Caki2 (cell line): ENCODE measurements around the gene ZNF841. TPM values are rescaled to one million over a fixed set of nuclear protein-coding genes. Genes with fewer than 3 reads are reported as not detected.

Experiments used
- total RNA-seq: library from RNA; depleted of rRNA; stranded (reverse); fragments of >200 nt; shearing (Covaris generic); gene quantifications from 2 replicates; pipeline ENCODE4 v1.2.3, GENCODE V29; 2014; ENCODE audit warnings: low replicate concordance; rRNA removed

The ZNF841 gene
- total RNA-seq, 1 experiment from 2014 or later = 9.9 TPM

Other genes starting within 250 kb of the ZNF841 start
- not detected in 2 replicates for gene ZNF577, start 207.8 kb downstream of the ZNF841 start, total RNA-seq
- gene ZNF649, start 190.7 kb downstream of the ZNF841 start, total RNA-seq = not detected in 2 replicates
- gene ZNF613, start 168.3 kb downstream of the ZNF841 start, total RNA-seq = 0.78 and 4.4 TPM in 2 replicates
- gene ZNF350, start 108.9 kb downstream of the ZNF841 start, total RNA-seq = 3.0 and 6.7 TPM in 2 replicates
- gene ZNF615, start 87.6 kb downstream of the ZNF841 start, total RNA-seq = 1.3 and 5.2 TPM in 2 replicates
- gene ZNF614, start 67.4 kb downstream of the ZNF841 start, total RNA-seq = 6.6 and 8.7 TPM in 2 replicates
- 3.4 and 4.2 TPM in 2 replicates for gene ZNF432, start 46.9 kb downstream of the ZNF841 start, total RNA-seq
- gene ZNF616, start 44.2 kb upstream of the ZNF841 start, total RNA-seq = 2.3 and 20.2 TPM in 2 replicates
- 0.06 and 1.1 TPM in 2 replicates for gene ZNF836, start 75.9 kb upstream of the ZNF841 start, total RNA-seq
- 236 and 278 TPM in 2 replicates for gene PPP2R1A, start 94.3 kb upstream of the ZNF841 start, total RNA-seq
- gene ZNF766, start 173.8 kb upstream of the ZNF841 start, total RNA-seq = 11.9 and 37.7 TPM in 2 replicates
- 4.5 and 7.4 TPM in 2 replicates for gene ZNF480, start 201.4 kb upstream of the ZNF841 start, total RNA-seq
- gene ZNF610, start 240.5 kb upstream of the ZNF841 start, total RNA-seq = 1.2 and 2.2 TPM in 2 replicates